Osteoblast (primary cell): Measurements from ENCODE around the gene FYB2. TPM values are rescaled to one million over a fixed set of nuclear protein-coding genes. Genes with fewer than 3 reads are reported as not detected.

ENCODE experiments used
- DNase-seq: peaks from one replicate; pipeline ENCODE4 v3.0.0; 2011; ENCODE audit warnings: low spot score, mixed read lengths; ENCODE audit not compliant: insufficient read length; ENCODE audit errors: missing footprints
- H2AFZ ChIP-seq: 2 replicates; pipeline ENCODE4 v1.6.0; 2011; ENCODE audit warnings: mild to moderate bottlenecking, low read length
- H3K27ac ChIP-seq: 2 replicates; pipeline ENCODE4 v1.5.1; 2011; ENCODE audit warnings: mild to moderate bottlenecking, low read depth, low read length, moderate library complexity
- H3K27me3 ChIP-seq: 2 replicates; pipeline ENCODE4 v1.6.0; 2012; ENCODE audit warnings: mild to moderate bottlenecking, control low read depth, inconsistent platforms, low read length, moderate library complexity; ENCODE audit not compliant: insufficient read depth
- H3K36me3 ChIP-seq: 2 replicates; pipeline ENCODE4 v1.5.1; 2011; ENCODE audit warnings: mild to moderate bottlenecking, low read length, control low read depth, moderate library complexity; ENCODE audit not compliant: insufficient read depth
- H3K4me1 ChIP-seq: 2 replicates; pipeline ENCODE4 v1.5.1; 2011; ENCODE audit warnings: mild to moderate bottlenecking, low read length, control low read depth, moderate library complexity; ENCODE audit not compliant: insufficient read depth
- H3K4me2 ChIP-seq: 2 replicates; pipeline ENCODE4 v1.6.0; 2011; ENCODE audit warnings: mild to moderate bottlenecking, low read length; ENCODE audit not compliant: insufficient read depth
- H3K4me3 ChIP-seq: fragments of 200-600 bp; sonication (generic); 3 replicates; pipeline ENCODE4 v1.5.1; 2012; ENCODE audit warnings: mild to moderate bottlenecking, low read length, inconsistent platforms; ENCODE audit not compliant: insufficient read depth
- H3K79me2 ChIP-seq: 2 replicates; pipeline ENCODE4 v1.6.0; 2012; ENCODE audit warnings: mild to moderate bottlenecking, low read length, control low read depth, inconsistent platforms; ENCODE audit not compliant: insufficient read depth
- H3K9me3 ChIP-seq: 2 replicates; pipeline ENCODE4 v1.5.1; 2011; ENCODE audit warnings: low read depth, low read length, control low read depth
- H4K20me1 ChIP-seq: 2 replicates; pipeline ENCODE4 v1.6.0; 2012; ENCODE audit warnings: mild to moderate bottlenecking, low read length, control low read depth; ENCODE audit not compliant: insufficient read depth
- CTCF ChIP-seq: IDR thresholded peaks from 2 replicates; pipeline ENCODE4 v1.5.1; 2011; ENCODE audit warnings: mild to moderate bottlenecking, low read depth, low read length, moderate library complexity; ENCODE audit errors: extremely low read depth
- total RNA-seq: library from RNA; depleted of rRNA; stranded (reverse); fragments of >200 nt; gene quantifications from 2 replicates; pipeline ENCODE4 v1.2.3, GENCODE V29; 2012

The FYB2 gene
- total RNA-seq, 1 donor = not detected

GRCh38 chr1:56790036-56790435, 29.2 kb downstream of the FYB2 start:
- Histone ChIP-seq H3K4me1 (no peaks in the 10 kb centered on the region), H2AFZ (no peak overlapping the region)

DNA sequence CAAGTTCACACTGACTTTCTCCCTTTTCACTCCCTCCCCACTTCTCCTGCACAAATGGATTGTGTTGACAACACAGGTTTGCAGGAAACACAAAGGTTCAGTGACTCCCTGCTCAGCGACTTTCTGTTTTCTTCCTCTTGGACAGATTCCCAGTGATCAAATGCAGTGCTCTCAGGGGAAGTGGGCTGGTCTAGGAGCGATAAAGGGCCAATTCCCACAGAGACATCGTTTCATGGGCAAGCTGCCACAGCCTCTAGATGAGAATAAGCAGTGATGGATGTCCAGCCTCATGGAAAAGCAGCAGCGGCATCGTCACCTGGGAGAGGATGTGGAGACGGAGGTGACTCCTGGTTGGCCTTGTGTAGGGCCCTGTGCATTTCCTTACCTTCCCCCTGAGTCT, 30.6 kb downstream of the FYB2 start:
- H3K79me2 ChIP-seq = no peaks in the 10 kb centered on the region
- no peak for DNase-seq
- no peak overlapping the region for H2AFZ ChIP-seq
- H3K27me3 ChIP-seq = no peaks in the 10 kb centered on the region
- no peaks in the 10 kb centered on the region for H3K36me3 ChIP-seq
- no peak overlapping the region for H3K4me2 ChIP-seq
- TF ChIP-seq CTCF = no peak
- no peaks in the 10 kb centered on the region for H4K20me1 ChIP-seq
- no peaks in the 10 kb centered on the region for H3K4me1 ChIP-seq
- H3K27ac ChIP-seq = no peak overlapping the region
- H3K9me3 ChIP-seq = no peaks in the 10 kb centered on the region
- no peak overlapping the region for H3K4me3 ChIP-seq

More at GRCh38 chr1:56790036-56790435, 29.2 kb downstream of the FYB2 start:
- TF ChIP-seq CTCF = no peak
- DNase-seq = no peak
- no peak overlapping the region for H3K27ac ChIP-seq
- H3K9me3 ChIP-seq = no peaks in the 10 kb centered on the region
- no peaks in the 10 kb centered on the region for H3K36me3 ChIP-seq
- H3K4me3 ChIP-seq = no peak overlapping the region
- no peaks in the 10 kb centered on the region for H3K27me3 ChIP-seq
- H3K4me2 ChIP-seq = no peak overlapping the region
- no peaks in the 10 kb centered on the region for H3K79me2 ChIP-seq
- H4K20me1 ChIP-seq = no peaks in the 10 kb centered on the region

- no peaks in the 10 kb centered on the region for H3K4me1 ChIP-seq
- no peak for DNase-seq
- H3K27ac ChIP-seq = no peak overlapping the region
- no peak overlapping the region for H2AFZ ChIP-seq
- H3K4me3 ChIP-seq = no peak overlapping the region
- no peaks in the 10 kb centered on the region for H4K20me1 ChIP-seq
- H3K27me3 ChIP-seq = no peaks in the 10 kb centered on the region
- no peaks in the 10 kb centered on the region for H3K9me3 ChIP-seq
- no peaks in the 10 kb centered on the region for H3K79me2 ChIP-seq
- no peak overlapping the region for H3K4me2 ChIP-seq
- no peaks in the 10 kb centered on the region for H3K36me3 ChIP-seq
- TF ChIP-seq CTCF = no peak
These were observed 31.1 kb downstream of the FYB2 start for GRCh38 chr1:56788102-56788501.

- H3K9me3 ChIP-seq = no peaks in the 10 kb centered on the region
- H3K36me3 ChIP-seq = no peaks in the 10 kb centered on the region
- H3K27me3 ChIP-seq = no peaks in the 10 kb centered on the region
- H4K20me1 ChIP-seq = no peaks in the 10 kb centered on the region
- H3K4me3 ChIP-seq = no peak overlapping the region
- no peak overlapping the region for H3K27ac ChIP-seq
- H3K4me2 ChIP-seq = no peak overlapping the region
- no peaks in the 10 kb centered on the region for H3K4me1 ChIP-seq
- no peak for DNase-seq
- TF ChIP-seq CTCF = no peak
- no peaks in the 10 kb centered on the region for H3K79me2 ChIP-seq
- H2AFZ ChIP-seq = no peak overlapping the region
These were observed 31.9 kb downstream of the FYB2 start for GRCh38 chr1:56787330-56787729.
